Thymus (tissue), 11 donors: ENCODE data around the gene RASSF7. TPM values are rescaled to one million over a fixed set of nuclear protein-coding genes. Genes with fewer than 3 reads are reported as not detected.
"Not testable (repeated sequence)": the region's sequence is repeated elsewhere in the genome, so short reads cannot be mapped to it uniquely, and the experiment has no call there.

Source experiments
- DNase-seq, 9 donors: peaks; one replicate each; pipeline ENCODE4 v3.0.0-alpha.2; 2013; ENCODE audit warnings: low spot score in 9 of 9, low read depth in 6 of 9, missing footprints in 1 of 9
- H3K27ac ChIP-seq, 2 donors: one replicate each; pipeline ENCODE4 v1.5.1; 2013; ENCODE audit warnings: control low read depth in 1 of 2, low read depth in 1 of 2, low read length in 1 of 2, mild to moderate bottlenecking in 1 of 2, moderate library complexity in 1 of 2
- H3K27me3 ChIP-seq, 2 donors: one replicate each; pipeline ENCODE4 v1.5.1; 2013; ENCODE audit warnings: low read length in 1 of 2; ENCODE audit not compliant: control insufficient read depth in 2 of 2, insufficient read depth in 1 of 2
- H3K36me3 ChIP-seq, 2 donors: one replicate each; pipeline ENCODE4 v1.5.1; 2013; ENCODE audit warnings: low read length in 1 of 2, mild to moderate bottlenecking in 1 of 2, moderate library complexity in 1 of 2; ENCODE audit not compliant: control insufficient read depth in 2 of 2, insufficient read depth in 2 of 2
- H3K4me1 ChIP-seq, 2 donors: one replicate each; pipeline ENCODE4 v1.5.1; 2013; ENCODE audit warnings: low read length in 2 of 2; ENCODE audit not compliant: control insufficient read depth in 2 of 2, insufficient read depth in 2 of 2
- H3K4me3 ChIP-seq, 2 donors: one replicate each; pipeline ENCODE4 v1.5.1; 2013; ENCODE audit warnings: low read length in 2 of 2, control low read depth in 1 of 2, mild to moderate bottlenecking in 1 of 2
- H3K9me3 ChIP-seq, 2 donors: one replicate each; pipeline ENCODE4 v1.5.1; 2013; ENCODE audit warnings: low read length in 1 of 2, mild to moderate bottlenecking in 1 of 2; ENCODE audit not compliant: control insufficient read depth in 2 of 2, insufficient read depth in 1 of 2
- WGBS: extraction: QIAGEN DNeasy Blood & Tissue Kit; methylation state at CpG from one replicate; pipeline ENCODE4 v1.1.7; 2013; 5-methylcytosine and 5-hydroxymethylcytosine counted together
- polyA plus RNA-seq: library from polyadenylated mRNA; stranded (reverse); fragments of 200-250 nt; gene quantifications from one replicate; pipeline ENCODE4 v1.2.3, GENCODE V29; 2013
- total RNA-seq: library from RNA; stranded (reverse); fragments of 120-200 nt; gene quantifications from one replicate; pipeline ENCODE4 v1.2.4, GENCODE V29; 2013
- donor health status: healthy.

RASSF7 gene
- total and polyA plus RNA-seq, 2 donors = 22.5 to 51.2 TPM

GRCh38 chr11:567629-568292 is 7.0 kb downstream of the RASSF7 start:
- Histone ChIP-seq H3K36me3 (peaks cover 3 to 13% of the 10 kb centered on the region in 2 donors), H3K9me3 (no peaks in the 10 kb centered on the region), H3K4me1 (peaks cover 20 to 46% of the 10 kb centered on the region in 2 donors), H3K4me3 (peak overlapping the region; percentile 37 to 64), H3K27ac (peak overlapping the region; percentile 26 to 43), H3K27me3 (peaks cover 0 to 12% of the 10 kb centered on the region in 2 donors)
- DNase-seq = no peak
- 34% methylated on average over 41 of the region's 41 CpGs for WGBS

- DNase-seq = peak; percentile 59 to 97 (median 91)
- Histone ChIP-seq H3K27me3 (peaks cover 0 to 12% of the 10 kb centered on the region in 2 donors), H3K9me3 (no peaks in the 10 kb centered on the region), H3K36me3 (peaks cover 3 to 6% of the 10 kb centered on the region in 2 donors), H3K4me3 (peak overlapping the region; percentile 55 to 64), H3K4me1 (peaks cover 20 to 50% of the 10 kb centered on the region in 2 donors), H3K27ac (peak overlapping the region; percentile 1 to 70)
- 1% methylated on average over 123 of the region's 123 CpGs for WGBS
These were observed 7.8 kb downstream of the RASSF7 start for GRCh38 chr11:568306-569157.

GRCh38 chr11:569158-569885 is 8.6 kb downstream of the RASSF7 start:
- Histone ChIP-seq H3K9me3 (no peaks in the 10 kb centered on the region), H3K36me3 (no peaks in the 10 kb centered on the region), H3K27me3 (peaks cover 0 to 12% of the 10 kb centered on the region in 2 donors), H3K27ac (peak overlapping the region; percentile 1 to 70), H3K4me3 (peak overlapping the region; percentile 55 to 64), H3K4me1 (peaks cover 24 to 57% of the 10 kb centered on the region in 2 donors)
- 51% methylated on average over 36 of the region's 36 CpGs for WGBS
- DNase-seq = peak in 1 of 9 donors; percentile 44

GRCh38 chr11:571802-572185 is 11.0 kb downstream of the RASSF7 start:
- H3K27me3 ChIP-seq = peaks cover 0 to 21% of the 10 kb centered on the region in 2 donors
- H3K27ac ChIP-seq = peak overlapping the region in 1 of 2 donors; percentile 82
- H3K4me1 ChIP-seq = peaks cover 26 to 69% of the 10 kb centered on the region in 2 donors
- no peaks in the 10 kb centered on the region for H3K9me3 ChIP-seq
- no peaks in the 10 kb centered on the region for H3K36me3 ChIP-seq
- WGBS = 90% methylated on average over 8 of the region's 8 CpGs
- no peak overlapping the region for H3K4me3 ChIP-seq
- DNase-seq = peak in 1 of 9 donors; percentile 24

- Histone ChIP-seq H3K27ac (no peak overlapping the region), H3K36me3 (no peaks in the 10 kb centered on the region), H3K4me1 (peaks cover 28 to 72% of the 10 kb centered on the region in 2 donors), H3K4me3 (no peak overlapping the region), H3K9me3 (no peaks in the 10 kb centered on the region), H3K27me3 (peaks cover 0 to 16% of the 10 kb centered on the region in 2 donors)
- no peak for DNase-seq
- WGBS = 96% methylated on average over 16 of the region's 16 CpGs
These were observed 12.5 kb downstream of the RASSF7 start for GRCh38 chr11:573146-573759.

- not testable (repeated sequence) for H3K9me3 ChIP-seq, H3K36me3 ChIP-seq
- H3K4me3 ChIP-seq = peak overlapping the region; percentile 55 to 59
- H3K27ac ChIP-seq = peak overlapping the region in 1 of 2 donors; percentile 60
- peaks cover 0 to 14% of the 10 kb centered on the region in 2 donors for H3K27me3 ChIP-seq
- H3K4me1 ChIP-seq = peaks cover 32 to 79% of the 10 kb centered on the region in 2 donors
- 49% methylated on average over 14 of the region's 14 CpGs for WGBS
- DNase-seq = peak in 3 of 9 donors; percentile 63 to 84 (median 64)
These were observed 13.3 kb downstream of the RASSF7 start for GRCh38 chr11:574031-574570.

- peak overlapping the region in 1 of 2 donors; percentile 60 for H3K27ac ChIP-seq
- H3K4me3 ChIP-seq = peak overlapping the region; percentile 55 to 59
- no peaks in the 10 kb centered on the region for H3K9me3 ChIP-seq
- H3K4me1 ChIP-seq = peaks cover 32 to 79% of the 10 kb centered on the region in 2 donors
- peaks cover 0 to 8% of the 10 kb centered on the region in 2 donors for H3K27me3 ChIP-seq
- peak in 2 of 9 donors; percentile 33 to 59 for DNase-seq
- peaks cover 0 to 3% of the 10 kb centered on the region in 2 donors for H3K36me3 ChIP-seq
- WGBS = 24% methylated on average over 25 of the region's 25 CpGs
These were observed 14.0 kb downstream of the RASSF7 start for GRCh38 chr11:574632-575312.
